ENCODE data around the gene SNU13.
"Not testable (repeated sequence)": the region's sequence is repeated elsewhere in the genome, so short reads cannot be mapped to it uniquely, and the experiment has no call there.

The SNU13 gene

DNA sequence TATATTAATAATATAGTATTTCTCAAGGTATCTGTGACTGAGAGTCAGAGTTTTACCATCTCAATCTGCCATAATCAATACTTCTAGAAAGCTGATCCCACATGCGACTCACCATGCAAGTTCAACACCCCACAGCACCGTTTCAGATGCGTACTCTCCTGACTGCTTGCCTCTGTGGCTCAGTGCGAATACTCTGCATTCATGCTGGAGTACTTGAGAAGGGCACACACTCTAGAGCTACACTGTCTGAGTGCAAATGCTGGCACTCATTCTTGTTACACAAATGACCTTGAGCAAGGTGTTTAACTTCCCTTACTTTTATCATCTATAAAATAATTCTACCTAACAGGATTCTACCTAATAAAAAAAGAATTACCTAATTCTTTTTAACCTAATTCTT is 12.5 kb downstream of the SNU13 start:
- DNase-seq = no peak

DNA sequence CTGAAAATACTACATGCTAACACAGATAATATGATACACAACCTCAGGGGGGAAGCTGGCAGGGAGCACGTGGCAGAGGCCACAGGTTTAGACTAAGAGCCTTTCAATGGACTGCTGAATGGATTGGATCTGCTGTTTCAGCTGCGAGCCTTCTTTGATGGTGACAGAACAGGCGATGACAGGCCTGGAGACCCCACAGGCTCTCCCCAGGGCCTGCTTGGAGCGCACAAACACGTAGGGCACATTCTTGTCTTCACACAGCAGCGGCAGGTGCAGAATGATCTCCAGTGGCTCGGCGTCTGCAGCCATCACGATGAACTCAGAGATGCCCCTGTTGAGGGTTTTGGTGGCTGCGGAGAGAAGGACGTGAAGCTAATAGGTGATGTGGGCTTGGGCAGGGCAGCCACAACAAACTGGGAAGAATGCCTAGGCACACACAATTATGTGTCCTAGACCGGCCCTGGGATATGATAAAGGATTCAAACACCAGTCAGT is 13.8 kb downstream of the SNU13 start:
- DNase-seq = no peak

DNA sequence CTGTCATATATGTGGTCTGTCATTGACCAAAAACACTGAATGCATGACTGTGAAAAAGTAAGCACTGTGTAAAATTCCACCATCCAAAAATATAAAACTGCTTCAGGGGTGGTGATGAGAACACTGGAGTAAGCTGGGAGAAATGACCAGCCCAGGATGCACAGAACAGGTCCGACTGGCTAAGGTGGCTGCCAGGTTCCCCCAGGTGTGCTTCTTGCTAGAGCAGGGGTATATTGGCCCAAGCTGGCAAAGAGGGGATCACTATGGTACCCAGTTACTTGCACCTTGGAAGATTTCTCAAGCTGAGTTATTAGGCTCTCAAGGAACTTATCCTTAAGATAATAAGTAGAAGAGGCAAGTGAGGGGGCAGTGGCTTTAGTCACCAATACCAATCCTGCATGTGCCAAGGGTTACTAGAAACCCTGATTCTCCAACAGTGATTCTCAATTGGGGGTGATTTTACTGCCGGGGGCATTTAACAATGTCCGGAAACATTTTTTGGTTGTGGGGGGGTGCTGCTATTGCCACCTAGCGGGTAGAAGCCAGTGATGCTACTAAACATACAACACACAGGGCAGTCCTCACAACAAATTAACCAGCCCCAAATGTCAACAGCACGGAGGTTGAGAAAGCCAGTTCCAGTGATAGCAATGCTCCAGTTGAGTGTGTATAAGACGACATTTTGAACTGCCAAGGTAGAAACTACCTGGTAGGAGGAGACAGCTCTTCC is 15.7 kb downstream of the SNU13 start:
- no peak for DNase-seq

DNA sequence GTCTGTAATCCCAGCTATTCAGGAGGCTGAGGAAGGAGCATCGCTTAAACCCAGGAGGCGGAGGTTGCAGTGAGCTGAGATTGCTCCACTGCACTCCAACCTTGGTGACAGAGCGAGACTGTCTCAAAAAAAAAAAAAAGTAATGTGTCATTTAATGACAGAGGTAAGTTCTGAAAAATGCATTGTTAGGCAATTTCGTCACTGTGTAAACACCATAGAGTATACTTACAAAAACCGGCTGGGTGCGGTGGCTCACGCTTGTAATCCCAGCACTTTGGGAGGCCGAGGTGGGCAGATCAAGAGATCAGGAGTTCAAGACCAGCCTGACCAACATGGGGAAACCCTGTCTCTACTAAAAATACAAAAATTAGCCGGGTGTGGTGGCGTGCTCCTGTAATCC is 16.6 kb downstream of the SNU13 start:
- DNase-seq = not testable (repeated sequence)

DNA sequence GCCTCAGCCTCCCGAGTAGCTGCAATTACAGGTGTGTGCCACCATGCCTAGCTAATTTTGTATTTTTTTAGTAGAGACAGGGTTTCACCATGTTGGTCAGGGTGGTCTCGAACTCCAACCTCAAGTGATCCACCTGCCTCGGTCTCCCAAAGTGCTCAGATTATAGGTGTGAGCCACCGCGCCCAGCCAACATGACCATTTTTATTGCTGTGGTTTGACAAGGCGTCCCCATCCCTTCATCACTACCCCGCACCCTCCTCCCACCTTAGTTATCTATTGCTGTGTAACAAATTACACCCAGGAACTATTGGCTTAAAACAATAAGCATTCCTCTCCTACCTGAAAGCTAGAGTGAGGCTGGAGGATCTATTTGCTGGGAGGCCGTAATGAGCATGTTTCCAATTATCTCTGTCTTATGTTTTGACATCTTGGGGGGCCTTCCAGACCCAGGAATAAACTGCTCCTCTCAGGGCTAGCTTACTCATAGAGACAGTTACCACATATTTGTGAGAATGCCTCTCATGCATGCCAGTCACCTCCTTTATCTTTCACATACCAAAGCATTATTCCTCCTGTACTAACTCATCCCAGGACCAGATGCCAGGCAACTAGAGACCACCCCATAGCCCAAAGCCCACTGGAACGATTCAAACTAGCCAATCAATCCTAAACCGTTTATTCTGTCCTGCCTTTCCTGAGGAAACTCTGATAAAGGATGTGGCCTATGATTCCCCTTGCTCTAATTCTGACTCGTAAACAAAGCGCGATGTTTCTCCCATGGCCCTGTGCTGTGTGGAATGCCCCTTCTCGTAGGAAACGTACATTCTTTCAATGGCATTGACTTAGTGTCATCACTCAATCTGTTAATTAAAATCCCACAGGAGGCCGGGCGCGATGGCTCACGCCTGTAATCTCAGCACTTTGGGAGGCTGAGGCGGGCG is 19.4 kb downstream of the SNU13 start:
- no peak for DNase-seq

DNA sequence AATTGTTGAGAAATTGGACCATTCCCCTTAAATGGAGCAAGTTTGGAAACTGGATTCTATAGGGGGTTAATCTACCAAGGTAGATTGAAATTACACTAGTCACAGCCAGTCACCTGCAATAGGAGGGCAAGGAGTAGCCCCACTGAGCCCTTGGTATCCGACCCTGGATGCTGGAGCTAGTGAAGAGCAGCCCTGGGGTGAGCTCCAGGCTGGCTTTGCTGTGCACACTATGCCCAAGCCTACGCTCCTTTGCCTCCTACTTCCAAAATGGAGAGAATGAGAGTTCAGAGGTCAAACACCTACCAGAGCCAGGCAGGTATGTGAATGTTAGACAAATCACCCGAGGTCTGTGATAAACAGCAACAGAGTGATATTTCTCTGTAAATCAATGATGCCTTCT is 23.7 kb downstream of the SNU13 start:
- no peak for DNase-seq

DNA sequence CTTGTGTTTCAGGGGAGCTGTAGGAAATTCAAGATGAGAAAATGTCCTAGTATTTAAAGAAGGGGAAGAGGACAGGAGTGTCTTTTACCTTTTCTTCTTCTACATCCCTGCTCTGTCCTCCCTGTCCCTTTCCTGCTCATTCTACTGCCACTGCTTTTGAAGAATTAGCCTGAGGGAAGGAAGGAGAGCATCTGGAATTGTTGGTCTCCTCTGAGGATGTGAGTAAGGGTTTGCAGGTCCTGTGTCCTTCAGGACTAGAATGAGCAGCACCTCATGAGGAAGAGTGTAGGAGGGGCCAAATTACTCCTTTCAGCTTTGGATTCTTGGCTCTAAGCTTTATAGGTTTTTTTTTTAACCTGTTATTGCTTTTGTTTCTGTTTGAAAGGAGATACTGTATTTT is 24.2 kb downstream of the SNU13 start:
- DNase-seq = no peak

DNA sequence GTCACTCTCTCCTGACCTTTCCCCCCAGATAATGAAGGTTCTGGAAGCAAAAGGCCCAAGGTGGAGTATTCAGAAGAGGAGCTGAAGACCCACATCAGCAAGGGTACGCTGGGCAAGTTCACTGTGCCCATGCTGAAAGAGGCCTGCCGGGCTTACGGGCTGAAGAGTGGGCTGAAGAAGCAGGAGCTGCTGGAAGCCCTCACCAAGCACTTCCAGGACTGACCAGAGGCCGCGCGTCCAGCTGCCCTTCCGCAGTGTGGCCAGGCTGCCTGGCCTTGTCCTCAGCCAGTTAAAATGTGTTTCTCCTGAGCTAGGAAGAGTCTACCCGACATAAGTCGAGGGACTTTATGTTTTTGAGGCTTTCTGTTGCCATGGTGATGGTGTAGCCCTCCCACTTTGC is 25.1 kb downstream of the SNU13 start:
- not testable (repeated sequence) for DNase-seq

DNA sequence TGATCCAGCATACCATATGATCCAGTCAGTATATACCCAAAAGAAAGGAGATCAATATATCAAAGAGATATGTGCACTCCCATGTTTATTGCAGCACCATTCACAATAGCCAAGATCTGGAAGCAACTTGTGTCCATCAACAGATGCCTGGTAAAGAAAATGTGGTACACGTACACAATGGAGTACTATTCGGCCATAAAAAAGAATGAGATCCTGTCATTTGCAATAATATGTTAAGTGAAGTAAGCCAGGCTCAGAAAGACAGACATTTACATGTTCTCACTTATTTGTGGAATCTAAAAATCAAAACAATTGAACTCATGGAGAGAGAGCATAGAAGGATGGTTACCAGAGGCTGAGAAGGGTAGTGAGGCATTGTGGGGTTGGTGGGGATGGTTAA is 27.0 kb downstream of the SNU13 start:
- no peak for DNase-seq

DNA sequence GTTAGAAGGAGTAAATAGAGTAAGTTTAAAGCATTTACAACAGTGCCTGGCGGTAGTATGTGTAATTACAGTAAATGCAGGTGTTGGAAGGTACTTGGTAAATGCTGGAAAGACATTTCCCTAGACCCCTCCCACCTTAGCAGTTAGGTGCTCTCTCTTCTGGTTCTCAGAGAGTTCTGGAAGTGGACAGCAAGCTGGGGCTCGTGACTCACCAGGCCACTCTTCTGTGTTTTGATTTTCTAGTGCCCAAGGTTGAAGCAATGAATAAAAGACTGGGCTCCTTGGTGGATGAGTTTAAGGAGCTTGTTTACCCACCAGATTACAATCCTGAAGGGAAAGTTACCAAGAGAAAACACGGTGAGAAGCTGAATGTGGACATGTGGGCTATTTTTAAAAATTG is 27.6 kb downstream of the SNU13 start:
- no peak for DNase-seq

DNA sequence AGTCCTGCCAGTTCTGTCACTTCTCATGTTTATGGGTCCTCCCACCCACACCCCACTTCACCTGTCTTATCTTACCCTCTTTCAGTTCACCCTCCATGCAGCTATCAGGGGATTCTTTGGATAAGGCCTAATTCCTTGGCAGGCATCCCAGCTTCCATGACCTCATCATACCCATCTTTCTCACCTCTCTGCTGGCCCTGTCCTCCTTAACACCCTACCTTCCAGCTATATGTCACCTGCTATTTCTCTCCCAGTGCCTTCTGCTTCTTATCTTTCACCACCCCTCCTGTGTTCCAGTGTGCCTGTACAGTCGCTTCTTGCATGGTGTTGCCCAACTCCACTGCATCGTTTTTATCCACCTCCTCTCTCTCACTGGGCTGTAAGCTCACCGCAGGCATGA is 28.3 kb downstream of the SNU13 start:
- no peak for DNase-seq

DNA sequence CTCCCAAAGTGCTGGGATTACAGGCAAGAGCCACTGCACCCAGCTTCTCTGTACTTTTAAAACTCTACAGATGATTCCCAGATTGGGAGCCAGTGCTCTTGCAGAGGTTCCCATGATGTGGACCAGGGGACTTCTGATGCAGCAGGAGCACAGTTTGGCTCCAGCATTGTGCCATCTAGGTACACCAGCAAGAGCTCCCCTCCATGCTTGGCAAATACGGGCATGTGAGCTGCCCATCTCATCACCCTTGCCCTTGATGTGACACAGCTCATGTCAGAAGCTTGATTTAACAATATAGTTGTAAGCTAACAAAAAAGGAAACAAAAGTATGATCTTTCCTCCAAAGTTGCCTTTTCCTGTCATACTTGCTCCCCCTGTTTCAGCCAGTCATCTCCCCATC is 28.7 kb downstream of the SNU13 start:
- DNase-seq = no peak

DNA sequence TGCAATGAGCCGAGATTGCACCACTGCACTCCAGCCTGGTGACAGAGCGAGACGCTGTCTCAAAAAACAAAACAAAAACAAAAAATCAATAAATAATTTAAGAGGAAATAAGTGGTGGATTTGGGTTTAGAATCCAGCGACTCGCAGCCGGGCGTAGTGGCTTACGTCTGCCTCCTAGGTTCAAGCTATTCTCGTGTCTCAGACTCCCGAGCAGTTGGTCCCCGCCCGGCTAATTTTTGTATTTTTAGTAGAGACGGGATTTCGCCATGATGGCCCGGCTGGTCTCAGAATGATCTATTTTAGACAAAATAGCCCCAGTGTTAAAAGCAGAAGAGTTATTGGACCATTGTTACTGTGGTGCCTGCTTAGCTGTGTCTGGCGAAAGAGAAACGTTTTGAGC is 29.8 kb downstream of the SNU13 start:
- no peak for DNase-seq

DNA sequence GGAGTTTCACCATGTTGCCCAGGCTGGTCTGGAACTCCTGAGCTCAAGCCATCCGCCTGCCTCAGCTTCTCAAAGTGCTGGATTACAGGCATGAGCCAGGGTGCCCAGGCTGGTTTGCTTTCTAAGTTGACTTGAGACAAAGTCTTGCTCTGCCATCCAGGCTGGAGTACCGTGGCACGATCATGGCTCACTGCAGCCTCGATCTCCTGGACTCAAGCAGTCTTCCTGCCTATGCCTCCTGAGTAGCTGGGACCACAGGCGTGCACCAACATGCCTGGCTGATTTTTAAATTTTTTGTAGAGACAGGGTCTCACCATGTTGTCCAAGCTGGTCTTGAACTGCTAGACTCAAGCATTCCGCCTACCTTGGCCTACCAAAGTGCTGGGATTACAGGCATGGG is 31.0 kb downstream of the SNU13 start:
- DNase-seq = no peak

DNA sequence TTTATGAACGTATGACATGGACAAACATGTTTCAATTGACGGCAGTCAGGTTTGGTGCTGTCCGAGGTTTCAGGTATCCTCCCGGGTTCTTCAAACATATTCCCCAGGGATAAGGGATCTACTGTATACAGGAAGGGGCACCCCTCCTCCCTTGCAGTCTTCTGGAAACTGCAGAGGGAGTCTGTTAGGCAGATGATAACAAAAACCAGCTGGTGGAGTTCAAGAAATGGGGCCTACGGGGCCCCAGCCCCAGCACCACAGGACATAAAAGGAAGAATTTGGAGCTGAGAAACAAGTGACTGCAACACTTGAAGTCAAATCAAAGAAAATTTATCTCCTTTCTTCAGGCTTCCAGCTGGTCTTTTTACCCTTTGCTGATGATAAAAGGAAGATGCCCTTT is 32.1 kb downstream of the SNU13 start:
- DNase-seq = no peak

DNA sequence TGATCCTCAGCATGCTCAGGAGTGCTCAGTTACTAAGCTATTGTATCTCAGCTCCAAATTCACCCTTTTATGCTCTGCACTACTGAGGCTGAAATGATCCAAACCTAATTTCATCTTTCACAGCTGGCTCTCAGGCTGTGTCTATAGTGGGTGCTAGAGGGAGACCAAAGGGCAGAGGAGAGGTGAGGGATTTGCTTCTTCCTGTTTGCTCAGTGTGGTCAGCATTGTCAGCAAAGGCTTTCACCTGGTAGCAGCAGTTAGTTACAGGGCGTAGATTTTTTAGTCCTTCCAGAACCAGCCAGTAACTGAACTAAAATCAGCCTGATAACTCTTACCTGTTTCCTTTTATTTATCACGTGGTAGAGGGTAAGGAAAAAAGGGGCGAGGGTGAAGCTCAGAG is 34.3 kb downstream of the SNU13 start:
- no peak for DNase-seq

DNA sequence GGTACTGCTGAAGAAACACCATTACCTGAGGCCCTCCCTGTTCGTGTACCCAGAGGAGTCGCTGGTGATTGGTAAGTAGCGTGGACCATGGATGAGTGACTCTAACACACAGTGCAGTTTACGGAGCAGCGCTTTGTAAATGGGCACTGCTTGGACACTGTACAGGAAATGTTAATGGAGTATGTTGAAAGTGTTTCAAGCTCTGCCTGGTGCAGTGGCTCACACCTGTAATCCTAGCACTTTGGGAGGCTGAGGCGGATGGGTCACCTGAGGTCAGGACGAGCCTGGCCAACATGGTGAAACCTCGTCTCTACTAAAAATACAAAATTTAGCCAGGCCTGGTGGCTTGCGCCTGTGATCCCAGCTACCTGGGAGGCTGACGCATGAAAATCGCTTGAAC is 37.8 kb downstream of the SNU13 start:
- DNase-seq = no peak

DNA sequence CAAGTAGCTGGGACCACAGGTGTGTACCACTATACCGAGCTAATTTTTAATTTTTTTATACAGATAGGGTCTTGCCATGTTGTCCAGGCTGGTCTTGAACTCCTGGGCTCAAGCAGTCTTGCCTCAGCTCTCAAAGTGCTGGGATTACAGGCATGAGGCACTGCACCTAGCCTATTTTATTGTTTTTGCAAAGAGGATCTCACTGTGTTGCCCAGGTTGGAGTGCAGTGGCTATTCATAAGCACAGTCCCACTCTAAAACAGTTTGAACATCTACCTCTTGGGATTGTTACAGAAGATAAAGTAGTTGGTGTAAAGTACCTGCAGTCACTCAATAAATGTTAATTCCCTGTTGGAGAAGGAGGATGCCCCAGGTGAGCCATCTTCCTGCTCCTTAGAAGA is 38.4 kb downstream of the SNU13 start:
- no peak for DNase-seq

DNA sequence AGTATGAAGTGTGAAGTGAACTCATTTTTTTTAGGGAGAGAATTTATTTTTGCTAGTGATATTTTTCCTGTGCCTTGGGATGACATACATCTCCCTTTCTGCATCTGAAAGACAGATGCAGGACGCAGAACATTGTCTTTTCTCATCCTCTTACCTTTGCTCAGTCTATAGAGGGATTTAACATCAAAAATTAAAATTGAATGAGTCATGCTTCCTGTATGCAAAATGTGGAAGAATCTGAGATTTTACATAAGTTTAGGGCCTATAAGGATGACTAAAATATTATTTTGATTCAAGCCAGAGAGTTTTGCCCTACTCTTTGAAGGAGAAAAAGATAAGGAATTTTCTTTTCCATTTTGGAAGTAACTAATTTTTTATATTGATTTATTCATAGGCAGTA is 40.2 kb downstream of the SNU13 start:
- DNase-seq = no peak

DNA sequence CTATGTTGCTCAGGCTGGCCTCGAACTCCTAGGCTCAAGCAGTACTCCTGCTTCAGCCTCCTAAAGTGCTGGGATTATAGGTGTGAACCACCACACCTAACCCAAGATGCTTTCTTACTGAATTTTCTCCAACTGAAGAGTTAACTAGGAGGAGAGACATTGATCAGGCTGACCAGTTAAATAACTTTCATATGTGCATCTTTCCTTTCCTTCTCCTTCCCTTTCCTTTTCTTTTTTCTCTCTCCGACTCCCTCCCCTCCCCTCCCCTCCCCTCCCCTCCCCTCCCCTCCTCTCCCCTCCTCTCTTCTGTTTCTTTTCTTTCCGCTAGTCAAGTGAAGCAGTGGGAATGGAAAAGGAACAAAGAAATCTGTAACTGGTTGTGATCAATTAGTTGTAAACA is 40.9 kb downstream of the SNU13 start:
- no peak for DNase-seq

DNA sequence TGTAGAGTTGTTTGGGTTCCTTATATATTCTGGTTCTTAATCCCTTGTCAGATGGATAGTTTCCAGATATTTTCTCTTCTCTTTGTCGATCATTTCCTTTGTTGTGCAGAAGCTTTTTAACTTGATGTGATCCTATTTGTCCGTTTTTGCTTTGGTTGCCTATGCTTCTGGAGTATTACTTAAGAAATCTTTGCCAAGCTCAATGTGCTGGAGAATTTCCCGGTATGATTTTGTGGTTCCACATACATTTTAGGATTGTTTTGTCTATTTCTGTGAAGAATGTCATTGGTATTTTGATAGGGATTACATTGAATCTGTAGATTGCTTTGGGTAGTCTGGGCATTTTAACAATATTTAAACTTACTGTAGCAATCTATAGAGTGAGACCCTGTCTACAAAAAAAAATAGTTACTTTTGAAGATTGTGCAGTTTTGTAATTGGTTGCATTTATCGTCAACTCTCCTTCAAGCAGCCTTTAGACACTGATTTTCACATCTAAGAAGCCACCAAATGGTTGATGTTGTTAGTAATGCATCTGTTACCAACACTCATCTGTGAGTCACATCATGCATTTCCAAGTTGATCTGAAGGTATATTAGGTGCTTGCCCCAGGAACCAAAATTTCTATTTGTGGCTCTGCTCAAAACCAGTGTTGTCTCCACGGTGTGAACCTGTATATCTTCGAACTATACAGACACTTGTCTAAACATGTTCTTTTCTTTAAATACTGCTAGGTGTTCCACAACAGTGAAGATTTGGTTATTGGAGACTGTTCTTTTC is 46.1 kb downstream of the SNU13 start:
- DNase-seq = no peak

DNA sequence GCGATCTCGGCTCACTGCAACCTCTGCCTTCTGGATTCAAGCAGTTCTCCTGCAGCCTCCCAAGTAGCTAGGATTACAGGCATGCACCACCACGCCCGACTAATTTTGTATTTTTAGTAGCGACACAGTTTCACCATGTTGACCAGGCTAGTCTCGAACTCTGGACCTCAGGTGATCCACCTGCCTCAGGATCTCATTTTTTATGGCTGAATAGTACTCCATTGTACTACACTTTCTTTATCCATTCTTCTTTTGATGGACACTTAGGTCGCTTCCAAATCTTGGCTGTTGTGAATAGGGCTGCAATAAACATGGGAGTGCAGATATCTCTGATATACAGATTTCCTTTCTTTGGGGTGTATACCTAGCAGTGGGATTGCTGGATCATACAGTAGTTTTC is 46.8 kb downstream of the SNU13 start:
- no peak for DNase-seq

DNA sequence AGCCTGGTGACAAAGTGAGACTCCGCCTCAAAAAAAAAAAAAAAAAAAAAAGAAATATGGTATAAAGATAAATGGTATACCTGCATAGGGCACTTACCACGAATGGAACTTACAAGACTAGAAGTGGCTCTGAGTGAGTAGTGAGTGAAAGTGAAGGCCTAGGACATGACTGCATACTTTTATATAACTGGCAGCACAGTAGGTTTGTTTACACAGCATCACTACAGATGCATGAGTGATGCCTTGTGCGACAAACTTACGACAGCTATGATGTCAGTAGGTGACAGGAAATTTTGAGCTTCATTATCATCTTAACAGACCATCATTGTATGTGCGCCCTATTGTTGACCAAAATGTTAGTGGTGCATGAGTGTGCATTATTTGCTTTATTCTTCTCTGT is 49.9 kb downstream of the SNU13 start:
- no peak for DNase-seq

DNA sequence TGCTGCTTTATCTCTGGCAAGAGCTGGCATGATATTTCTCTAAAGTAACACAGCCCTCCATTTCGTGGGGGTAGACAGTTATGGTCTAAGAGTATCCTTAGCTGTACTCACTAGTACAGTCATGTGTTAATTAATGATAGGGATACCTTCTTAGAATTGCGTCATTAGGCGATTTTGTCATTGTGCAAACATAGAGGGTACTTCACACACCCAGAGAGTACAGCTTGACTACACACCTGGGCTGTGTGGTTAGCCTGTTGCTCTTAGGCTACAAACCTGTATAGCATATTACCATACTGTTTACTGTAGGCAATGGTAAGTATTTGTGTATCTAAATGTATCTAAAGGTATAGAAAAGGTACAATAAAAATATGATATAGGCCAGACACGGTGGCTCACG is 50.5 kb downstream of the SNU13 start:
- no peak for DNase-seq

Data from KG1 (cell line).